GM21717 (cell line): ENCODE data around the gene SHLD1.
"Not testable (repeated sequence)": the region's sequence is repeated elsewhere in the genome, so short reads cannot be mapped to it uniquely, and the experiment has no call there.

Experiments used
- ATAC-seq: cut with Tn5 transposase; IDR thresholded peaks from one replicate; pipeline ENCODE4 v1.9.1; 2021; ENCODE audit warnings: mild to moderate bottlenecking, moderate library complexity; ENCODE audit not compliant: unreplicated experiment

Gene SHLD1, protein sequence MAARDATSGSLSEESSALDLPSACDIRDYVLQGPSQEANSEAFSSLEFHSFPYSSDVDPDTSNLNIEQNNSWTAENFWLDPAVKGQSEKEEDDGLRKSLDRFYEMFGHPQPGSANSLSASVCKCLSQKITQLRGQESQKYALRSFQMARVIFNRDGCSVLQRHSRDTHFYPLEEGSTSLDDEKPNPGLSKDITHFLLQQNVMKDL

DNA sequence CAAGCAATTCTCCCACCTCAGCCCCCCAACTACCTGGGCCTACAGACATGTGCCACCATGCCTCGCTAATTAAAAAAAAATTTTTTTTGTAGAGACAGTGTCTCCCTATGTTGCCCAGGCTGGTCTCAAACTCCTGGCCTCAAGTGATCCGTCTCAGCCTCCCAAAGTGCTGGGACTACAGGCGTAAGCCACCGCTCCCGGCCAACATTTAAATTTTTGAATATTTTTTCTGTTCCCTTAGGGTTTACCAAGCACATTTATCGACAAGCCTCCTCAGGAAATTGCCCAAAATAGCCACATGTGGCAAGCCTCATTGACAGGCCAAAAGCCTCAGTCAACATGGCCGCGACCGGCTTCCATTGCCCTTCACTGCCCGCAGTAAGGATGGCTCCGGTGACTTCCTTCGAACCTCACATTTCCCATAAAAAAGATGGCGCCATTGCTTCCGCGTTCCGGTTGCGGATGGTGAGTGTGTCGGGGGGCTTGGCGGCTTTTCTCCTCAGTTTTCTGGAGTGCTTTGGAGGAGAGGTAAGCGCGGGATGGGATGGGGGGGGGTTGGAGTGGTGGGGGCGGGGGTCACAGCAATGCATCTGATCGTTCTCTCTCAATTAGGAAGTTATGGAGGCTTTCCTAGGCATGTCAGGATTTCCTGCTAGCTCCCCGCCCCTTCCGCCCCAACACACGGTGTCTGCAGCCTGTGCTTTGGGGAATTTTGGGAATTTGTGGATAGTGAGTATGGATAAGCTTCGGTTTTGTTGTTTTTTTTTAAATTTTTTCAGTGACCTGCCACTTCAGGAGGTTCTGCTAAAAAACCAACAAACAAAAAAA lies at the start of gene SHLD1:
Gene SHLD1 (plus strand): TSS at position 450 of the 828 bp plus-strand sequence. CDS start 22,465 bp downstream, outside the sequence.
- peak; percentile 89 for ATAC-seq

DNA sequence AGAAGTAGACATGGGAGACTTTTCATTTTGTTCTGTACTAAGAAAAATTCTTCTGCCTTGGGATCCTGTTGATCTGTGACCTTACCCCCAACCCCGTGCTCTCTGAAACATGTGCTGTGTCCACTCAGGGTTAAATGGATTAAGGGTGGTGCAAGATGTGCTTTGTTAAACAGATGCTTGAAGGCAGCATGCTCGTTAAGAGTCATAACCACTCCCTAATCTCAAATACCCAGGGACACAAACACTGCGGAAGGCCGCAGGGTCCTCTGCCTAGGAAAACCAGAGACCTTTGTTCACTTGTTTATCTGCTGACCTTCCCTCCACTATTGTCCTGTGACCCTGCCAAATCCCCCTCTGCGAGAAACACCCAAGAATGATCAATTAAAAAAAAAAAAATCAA lies 47.9 kb upstream of the SHLD1 start:
- ATAC-seq, result not testable (repeated sequence)

DNA sequence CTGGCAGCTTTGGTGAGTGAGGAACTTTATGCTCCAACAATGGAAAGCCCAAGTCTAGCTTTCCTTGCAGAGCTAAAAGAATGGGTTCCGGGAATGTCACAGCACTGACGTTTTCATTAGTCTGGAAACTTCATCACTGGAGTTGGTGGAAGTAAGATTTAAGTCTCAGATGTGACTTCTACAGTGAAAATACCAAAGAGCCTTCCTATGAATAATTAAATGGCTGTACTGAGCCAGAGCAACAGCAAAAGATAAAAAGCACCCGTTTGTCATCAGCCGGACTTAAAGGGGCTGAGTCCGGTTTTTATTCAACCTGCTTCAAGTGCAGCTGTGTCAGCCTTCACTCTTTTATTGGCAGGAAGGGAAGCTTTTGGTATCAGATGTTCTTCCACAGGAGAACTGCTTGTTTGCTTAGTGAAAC lies 46.5 kb upstream of the SHLD1 start:
- ATAC-seq, result no peak

DNA sequence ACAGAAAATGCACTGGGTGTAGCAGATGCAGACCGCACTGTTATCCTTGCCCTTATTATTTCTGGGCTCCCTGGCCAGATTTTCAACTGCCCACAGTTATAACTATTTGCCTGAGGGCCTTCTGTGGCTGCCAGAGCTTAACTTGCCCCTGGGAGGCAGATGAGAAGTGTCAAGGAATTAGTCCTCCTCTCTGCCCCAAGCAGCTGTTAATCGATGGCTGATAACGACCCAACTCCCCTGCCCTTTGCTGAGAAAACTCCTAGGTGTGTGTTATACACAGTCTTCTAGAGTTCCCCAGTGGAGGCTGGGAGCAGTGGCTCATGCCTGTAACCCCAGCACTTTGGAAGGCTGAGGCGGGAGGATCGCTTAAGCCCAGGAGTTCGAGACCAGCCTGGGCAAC lies 44.4 kb upstream of the SHLD1 start:
- no peak for ATAC-seq

DNA sequence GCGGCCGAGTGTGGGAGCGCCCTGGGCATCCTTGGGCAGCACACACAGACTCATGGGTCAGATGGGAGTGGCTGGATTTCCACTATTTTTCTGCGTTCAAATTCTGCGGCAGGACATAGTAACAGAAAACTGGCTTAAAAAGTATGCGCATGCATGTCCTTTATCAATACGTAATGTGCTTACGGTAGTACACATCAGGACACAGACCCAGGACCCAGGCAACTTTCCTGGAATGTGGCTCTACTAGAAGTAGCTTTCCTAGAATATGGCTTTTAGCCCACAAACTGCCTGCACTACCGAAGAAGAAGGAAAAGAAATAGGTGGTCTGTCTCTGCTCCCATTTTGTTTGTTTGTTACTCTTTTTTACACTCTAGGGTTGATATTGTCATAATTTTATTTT lies 43.4 kb upstream of the SHLD1 start:
- ATAC-seq, result no peak

DNA sequence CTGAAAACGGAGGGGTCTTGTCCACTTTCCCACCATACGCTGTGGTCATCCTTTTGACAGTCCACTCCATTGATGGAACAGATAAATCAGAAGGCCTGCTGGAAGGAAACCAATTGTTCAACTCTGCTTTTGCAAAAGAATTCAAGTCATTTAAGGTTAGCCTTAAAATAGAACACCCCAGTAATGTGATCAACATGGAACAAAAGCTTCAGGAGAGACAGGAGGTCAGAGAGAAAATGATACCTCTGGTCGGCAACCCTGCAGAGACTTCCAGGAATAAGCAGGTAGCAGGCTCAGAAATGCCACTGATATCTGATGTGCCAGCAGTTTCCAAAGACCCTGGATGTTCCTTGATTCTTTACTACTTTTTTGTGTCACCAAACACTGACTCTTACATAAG lies 39.6 kb upstream of the SHLD1 start:
- no peak for ATAC-seq

DNA sequence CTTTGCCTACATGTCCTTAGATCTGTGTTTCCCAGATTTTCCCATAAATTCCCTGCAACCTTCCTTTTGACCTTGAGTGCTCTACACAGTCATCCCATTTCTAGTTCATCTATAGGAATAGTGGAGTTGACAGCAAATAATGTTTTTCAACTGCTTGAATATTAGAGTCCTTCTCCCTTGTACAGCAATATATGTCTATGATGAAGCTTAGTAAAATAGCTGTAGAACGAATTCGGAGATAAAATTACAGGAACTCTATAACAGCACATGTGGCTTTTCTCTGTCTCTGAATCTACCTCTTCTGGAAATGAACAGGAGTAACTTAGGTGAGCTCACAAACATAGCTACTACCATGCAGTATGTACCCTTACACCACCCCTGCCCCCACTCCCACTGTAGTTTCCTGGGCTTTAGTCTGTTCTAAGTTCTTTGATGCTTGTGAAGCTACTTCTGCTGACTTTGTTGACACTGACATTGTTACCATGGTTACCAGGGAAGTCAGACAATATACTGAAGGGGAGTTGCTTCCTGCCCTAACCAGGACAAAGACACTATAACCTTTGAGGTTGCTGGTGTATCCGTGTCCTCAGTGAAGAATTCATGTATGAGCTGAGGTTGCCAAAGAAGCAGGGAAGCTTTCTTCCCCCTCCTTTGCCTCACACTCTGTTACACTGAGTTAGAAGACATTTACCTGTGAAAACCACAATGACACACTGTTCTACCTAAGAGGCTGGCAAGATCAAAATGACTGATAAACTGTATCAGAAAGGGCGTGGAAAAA lies 35.8 kb upstream of the SHLD1 start:
- ATAC-seq, result no peak

DNA sequence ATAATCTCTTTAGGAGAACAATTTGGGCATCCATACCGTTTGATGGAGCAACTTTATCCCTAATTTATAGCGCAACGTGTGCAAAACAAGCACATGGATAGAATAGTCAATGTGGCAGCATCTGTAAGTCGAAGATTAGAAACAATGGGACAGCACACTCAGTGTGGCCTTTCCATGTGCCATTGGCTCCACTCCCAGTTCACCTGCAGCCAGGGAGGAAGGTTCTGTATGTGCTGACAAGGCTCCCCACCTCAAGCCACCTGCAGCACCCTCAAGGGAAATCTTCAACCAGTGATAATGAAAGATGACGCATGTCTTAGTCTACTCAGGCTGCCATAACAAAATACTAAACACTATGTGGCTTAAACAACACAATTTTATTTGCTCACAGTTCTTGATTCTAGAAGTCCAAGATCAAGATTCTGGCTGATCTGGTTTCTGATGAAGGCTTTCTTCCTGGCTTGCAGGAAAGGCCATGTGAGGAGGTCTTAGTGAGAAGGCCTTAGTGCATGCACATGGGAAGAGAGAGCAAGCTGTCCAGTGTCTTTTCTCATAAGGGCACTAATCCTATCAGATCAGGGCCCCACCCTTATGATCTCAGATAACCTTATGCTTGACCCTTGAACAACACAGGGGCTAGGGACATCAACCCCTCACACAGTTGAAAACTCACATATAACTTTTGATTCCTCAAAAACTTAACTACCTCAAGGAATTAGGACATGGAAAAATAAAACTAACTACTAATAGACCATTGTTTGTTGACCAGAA lies 34.9 kb upstream of the SHLD1 start:
- ATAC-seq, result no peak

DNA sequence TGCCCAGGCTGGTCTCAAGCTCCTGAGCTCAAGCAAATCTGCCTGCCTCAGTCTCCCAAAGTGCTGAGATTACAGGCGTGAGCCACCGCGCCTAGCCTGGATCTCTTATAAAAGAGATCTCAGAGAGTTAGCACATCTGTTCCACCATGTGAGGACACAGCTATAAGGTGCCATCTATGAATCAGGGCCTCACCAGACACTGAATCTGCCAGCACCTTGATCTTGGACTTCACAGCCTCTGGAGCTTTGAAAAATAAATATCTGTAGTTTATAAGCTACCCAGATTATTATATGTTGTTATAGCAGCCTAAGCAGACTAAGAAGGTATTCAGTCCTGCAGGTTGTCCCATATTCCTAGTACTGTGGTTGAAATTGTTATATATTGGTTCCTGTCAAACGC lies 33.2 kb upstream of the SHLD1 start:
- no peak for ATAC-seq

DNA sequence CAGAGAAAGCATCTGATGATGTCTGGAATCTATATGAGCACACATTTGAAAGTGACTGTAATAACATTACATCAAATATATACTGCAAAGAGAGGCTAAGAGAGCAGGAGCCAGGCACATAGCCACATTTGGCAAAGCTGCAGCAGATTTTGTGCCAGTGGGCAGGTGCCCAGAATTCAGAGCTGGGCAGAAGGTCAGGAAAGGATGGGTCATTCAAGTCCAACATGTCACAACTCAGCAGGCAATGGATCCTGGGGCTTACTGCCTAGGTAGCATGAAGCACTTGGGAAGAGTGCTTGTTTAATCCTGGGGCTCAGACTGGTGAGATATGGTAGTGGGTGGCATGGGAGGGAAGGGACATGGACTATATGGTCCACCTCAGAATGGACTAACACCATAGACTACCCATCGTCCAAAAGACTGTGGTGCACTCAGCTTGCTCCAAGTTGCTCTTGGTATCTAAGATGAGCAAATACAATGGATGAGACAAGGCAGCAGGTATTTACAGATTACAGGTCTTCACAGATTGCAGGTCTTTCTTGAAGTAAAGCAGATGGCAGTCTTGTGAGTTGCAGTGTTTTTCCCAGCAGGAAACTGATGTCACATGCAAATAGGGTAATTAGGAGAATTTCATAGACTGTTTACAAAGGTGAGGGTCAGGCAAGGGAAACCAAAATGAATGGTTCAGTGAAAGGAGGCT lies 31.2 kb upstream of the SHLD1 start:
- ATAC-seq, result no peak

DNA sequence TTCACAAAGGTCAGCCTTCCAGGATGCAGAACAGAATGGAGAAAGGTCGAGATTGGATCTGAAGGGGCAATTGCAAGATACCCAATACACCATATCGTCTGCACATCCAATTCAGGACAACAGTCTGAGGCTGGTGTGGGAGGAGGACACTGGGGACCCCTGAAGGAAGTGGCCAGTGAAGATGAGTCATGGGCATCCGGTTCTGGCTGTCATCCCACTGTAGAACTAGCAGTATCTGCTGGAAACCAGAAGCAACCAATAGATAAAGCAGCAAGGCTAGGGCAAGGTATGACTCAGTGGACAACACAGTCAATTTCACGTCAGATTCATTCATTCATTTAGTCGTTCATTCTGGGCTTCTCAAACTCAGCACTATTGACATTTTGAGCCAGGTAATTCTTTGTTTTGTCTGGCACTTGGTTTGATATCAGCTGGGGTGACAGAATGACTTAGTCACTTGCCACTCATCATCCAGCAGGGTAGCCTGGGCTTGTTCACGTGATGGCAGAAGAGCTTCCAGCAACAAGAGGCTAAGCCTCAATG lies 30.3 kb upstream of the SHLD1 start:
- ATAC-seq, result no peak

DNA sequence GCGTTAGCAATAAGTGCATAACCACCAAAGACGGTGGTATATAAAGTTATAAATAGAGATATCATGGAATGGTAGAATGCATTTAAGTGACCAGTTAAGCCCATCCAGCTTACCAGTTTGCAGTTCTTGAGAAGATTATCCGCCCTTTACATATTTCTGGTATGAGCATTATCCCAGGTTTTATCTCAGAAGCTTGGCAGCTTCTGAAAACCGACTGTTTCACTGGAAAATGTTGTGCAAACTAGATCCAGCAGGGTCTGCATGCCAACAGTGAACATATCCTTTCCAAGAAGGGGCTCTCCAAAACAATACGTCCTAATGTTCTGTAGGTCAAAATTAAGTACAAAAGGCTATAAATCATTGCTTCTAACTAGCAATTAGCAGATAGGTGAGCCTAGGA lies 29.5 kb upstream of the SHLD1 start:
- ATAC-seq, result no peak

DNA sequence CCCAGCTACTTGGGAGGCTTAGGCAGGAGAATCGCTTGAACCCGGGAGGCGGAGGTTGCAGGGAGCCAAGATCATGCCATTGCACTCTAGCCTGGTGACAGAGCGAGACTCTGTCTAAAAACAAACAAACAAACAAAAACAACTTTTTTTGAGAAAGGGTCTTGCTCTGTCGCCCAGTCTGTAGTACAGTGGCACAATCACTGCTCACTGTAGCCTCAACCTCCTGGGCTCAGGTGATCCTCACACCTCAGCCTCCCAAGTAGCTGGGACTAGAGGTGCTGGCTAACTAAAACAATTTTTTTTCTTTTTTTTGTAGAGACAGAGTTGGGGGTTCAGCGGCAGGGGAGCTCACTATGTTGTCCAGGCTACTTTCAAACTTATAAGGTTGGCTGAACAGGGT lies 28.8 kb upstream of the SHLD1 start:
- not testable (repeated sequence) for ATAC-seq

DNA sequence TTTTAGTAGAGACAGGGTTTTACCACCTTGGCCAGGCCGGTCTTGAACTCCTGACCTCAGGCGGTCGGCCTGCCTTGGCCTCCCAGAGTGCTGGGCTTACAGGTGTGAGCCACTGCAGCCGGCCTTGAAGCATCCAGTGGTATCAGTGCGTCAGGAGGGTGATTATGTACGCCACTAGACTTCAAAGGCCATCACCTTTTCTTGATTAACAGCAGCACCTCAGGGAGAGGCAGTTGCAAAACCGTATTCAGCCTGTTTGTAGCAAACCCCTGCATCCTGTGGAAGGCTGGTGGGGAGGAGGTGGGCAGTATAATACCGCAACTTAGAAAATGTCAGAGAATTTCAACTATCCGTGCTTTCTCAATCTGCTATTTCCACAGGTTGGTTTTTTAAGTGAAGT lies 27.3 kb upstream of the SHLD1 start:
- no peak for ATAC-seq

DNA sequence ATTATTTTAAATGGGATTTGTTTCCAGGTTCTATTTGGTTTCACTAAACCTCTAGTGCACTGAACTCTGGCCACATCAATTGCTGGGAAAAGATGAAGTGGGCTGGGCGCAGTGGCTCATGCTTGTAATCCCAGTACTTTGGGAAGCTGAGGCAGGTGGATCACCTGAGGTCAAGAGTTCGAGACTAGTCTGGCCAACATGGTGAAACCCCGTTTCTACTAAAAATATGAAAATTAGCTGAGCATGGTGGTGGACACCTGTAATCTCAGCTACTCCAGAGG lies 25.1 kb upstream of the SHLD1 start:
- ATAC-seq, result not testable (repeated sequence)

DNA sequence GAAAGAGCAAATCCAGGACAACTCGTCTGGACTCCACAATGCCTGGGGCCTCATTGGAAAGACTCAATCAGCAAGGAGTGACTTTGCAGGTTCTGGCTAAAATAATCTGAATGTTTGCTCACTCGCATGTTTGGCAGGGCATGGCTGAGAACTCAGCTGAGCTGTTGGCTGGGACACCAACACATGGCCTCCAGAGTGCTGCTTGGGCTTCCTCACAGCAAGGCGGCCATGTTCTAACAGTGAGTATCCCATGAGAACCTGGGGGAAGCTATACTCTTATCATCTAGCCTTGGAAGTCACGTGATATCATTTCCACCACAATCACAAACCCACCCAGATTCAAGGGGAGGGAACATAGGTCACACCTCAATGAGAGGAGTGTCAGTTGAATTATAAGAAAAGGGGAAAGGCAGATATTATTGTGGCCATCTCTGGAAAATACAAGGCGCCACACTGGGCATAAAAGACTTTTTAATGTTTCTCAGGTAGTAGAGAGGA lies 23.1 kb upstream of the SHLD1 start:
- ATAC-seq, result no peak

DNA sequence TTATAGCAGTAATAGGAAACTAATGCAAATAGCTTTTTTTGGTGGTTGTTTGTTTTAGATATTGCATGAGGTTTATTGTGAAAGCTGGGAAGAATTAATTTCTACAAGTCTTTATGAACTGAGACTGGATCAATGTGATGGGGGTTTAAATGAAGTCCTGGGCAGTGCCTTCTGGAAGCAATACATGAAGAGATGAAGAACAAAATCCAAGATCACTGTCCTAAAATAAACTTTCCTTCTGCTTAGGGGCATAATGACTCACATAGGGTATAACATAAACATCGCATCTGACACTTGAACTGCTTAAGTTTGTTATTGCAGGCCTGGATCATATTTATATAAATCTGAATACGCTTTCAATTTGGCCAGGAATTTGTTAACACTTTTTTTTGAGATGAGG lies 20.9 kb upstream of the SHLD1 start:
- ATAC-seq, result no peak

DNA sequence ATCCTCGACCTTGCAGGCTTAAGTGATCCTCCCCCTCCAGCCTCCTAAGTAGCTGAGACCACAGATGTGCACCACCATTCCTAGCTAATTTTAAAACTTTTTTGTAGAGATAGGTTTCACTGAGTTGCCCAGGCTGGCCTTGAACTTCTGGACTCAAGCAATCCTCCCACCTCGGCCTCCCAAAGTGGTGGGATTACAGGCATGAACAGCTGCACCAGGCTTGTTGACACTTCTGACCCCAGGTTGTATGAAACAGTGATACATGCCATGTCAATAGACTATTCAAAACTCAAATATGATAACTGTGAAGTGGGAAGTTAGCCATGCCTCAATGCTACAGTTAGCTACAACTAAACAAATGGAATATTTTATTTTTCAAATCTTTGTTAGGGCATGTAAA lies 20.1 kb upstream of the SHLD1 start:
- ATAC-seq, result no peak

DNA sequence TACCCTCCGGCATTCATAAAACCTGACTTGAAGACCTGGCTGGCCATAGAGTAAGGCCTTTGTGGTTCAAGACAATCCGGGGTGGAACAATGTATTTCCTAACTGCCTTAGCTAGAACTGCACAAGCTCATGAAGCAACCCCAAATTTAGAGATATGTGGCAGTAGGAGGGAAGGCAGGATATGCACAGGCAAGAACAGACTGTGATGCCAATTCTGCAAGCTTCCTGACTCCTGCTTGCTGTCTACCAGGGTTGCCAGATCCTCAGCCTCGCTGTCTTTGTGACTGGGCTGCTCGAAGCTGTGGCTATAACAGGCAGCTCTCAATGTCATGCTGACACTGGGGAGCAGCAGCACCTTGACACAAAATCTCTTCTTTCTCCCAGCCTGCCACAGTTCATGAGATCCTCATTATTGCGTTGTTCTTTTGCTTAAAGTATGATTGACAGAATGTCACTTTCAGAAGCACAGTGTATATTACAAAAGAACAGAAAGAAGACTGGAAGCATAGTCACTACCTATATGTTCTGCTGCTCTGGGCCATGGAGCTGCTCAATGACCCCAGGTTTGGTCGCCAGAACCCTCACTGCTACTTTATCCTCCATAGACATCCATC lies 18.3 kb upstream of the SHLD1 start:
- ATAC-seq, result no peak

DNA sequence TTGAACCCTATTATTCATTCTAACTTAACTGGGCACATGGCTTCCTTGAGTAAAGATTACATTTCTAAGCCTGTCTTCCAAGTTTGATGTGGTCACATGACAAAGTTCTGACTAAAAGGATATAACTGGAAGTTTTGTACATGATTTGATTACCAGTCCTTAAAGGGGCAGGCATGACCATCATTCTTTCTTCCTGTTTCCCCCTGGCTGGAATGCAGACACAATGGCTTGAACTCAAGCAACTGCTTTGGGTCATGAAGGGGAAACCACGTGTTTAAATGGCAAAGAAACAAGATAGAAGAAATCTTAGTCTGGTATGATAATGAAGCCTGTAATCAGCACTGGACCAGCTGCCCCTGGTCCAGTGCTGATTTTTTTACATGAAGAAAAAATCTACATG lies 15.6 kb upstream of the SHLD1 start:
- ATAC-seq, result no peak
